GM19193 (cell line): ENCODE data around the gene OGT.

ENCODE experiments used
- POLR2A ChIP-seq: IDR thresholded peaks from 4 replicates; pipeline ENCODE4 v1.6.1; 2011; ENCODE audit not compliant: insufficient read depth, insufficient read length; ENCODE audit errors: extremely low read depth

OGT gene

DNA sequence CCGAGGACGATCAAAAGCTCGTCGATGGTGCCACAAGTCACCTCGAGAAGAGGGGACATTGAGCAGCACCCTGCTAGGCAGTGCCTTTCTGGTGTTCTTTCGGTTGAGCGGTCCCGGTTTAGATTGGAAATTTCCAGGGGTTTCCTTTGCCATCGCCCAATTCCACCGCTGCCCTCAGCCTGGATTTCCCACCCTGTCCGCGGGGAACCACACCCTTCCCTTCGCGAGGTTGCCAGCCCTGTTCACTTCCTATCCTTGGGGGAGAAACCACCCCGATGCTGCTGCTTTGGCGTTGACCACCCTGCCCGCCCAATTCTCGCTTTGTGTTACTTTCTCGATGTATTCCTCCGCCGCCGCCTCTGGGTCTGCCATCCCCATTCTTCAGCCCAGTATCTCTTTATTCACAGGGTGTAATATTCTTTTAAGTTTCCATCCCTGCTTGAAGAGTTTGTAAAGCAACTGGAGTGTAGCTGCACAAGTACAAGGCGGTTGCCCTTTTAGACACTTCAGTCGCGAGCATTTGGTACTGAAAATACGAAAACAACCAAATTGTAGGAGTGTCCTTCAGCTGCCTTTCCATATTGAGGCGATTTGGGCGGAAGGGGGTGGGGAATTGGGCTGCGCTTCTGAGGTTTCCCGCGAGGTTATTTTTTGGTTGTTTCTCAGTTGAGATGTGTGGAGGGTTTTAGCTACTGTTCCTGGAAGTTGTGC lies 1.1 kb downstream of the OGT start:
- peak; percentile 28 for TF ChIP-seq POLR2A

DNA sequence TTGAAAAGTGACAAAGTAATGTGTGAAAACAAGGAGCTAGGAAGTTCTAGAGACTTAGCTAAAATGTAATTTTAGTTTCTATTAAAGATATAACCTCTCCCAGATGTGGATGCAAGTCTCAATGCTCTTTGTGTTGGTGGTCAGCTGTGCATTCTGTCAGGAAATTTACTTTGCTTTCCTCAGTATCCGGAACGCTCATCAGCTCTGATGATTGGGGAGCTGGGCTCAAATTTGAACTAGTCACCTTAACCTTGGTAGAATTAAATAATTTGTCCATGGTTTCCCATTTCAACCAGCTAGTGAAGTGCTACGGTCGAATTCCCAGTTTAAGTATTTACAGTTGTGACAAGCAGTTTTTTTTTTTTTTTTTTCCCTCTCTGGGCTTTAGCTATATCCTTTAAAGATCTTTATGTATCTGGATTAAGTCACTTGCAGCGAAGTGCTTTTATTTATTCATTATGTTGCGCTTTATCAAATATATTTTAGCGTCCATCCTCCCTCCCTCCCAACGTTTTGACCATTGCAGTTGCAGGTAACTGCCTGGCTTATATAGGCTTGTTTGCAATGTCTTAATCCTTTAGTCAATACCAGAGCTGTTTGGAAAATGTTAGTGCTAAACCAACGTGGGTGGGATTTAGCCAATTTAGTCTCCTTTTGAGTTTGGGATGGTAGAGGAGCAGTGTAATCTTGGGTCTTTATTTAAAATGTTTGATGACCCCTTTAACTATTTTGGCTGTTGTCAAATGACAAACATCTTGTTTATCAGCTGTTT lies 2.1 kb downstream of the OGT start:
- no peak for TF ChIP-seq POLR2A

DNA sequence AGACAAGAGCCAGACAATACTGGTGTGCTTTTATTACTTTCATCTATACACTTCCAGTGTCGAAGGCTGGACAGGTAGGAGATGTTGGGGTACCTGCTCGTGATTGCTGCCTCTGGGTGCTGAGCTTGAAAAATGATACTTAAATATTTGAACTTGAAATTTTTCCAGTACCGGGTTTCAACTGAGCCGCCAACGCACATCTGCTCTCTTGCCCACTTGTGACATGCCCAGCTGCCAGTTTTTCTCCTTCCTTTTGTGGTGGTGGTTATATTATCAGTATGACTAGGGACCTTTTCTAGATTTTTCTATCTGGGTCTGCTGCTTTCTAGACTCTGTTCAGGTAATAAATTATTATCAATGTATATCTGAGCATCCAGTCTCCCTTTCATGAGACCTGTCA lies 3.4 kb downstream of the OGT start:
- no peak for TF ChIP-seq POLR2A

DNA sequence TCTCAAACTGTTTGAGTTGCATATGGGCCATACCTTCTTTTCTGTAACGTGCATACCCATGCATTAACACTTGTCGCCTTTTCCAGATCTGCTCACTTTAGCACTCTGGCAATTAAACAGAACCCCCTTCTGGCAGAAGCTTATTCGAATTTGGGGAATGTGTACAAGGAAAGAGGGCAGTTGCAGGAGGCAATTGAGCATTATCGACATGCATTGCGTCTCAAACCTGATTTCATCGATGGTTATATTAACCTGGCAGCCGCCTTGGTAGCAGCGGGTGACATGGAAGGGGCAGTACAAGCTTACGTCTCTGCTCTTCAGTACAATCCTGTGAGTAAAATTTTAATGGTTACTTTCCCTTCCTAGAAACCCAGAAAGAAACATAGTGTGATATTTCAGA lies 4.8 kb downstream of the OGT start:
- TF ChIP-seq POLR2A = no peak

DNA sequence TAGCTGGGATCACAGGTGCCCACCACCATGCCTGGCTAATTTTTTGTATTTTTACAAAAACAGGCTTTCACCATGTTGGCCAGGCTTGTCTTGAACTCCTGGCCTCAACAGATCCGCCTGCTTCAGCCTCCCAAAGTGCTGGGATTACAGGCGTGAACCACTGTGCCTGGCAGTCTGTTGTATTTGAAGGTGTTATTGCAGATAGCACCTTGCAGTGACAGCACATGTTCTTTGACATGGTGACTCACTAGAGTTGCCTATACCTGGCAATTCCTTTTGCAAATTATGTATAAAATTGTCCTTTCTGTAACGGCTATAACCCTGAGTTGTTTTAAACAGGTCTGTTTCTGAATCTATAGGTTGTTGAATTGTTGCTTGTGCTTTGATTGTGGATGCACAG lies 7.9 kb downstream of the OGT start:
- TF ChIP-seq POLR2A = no peak

DNA sequence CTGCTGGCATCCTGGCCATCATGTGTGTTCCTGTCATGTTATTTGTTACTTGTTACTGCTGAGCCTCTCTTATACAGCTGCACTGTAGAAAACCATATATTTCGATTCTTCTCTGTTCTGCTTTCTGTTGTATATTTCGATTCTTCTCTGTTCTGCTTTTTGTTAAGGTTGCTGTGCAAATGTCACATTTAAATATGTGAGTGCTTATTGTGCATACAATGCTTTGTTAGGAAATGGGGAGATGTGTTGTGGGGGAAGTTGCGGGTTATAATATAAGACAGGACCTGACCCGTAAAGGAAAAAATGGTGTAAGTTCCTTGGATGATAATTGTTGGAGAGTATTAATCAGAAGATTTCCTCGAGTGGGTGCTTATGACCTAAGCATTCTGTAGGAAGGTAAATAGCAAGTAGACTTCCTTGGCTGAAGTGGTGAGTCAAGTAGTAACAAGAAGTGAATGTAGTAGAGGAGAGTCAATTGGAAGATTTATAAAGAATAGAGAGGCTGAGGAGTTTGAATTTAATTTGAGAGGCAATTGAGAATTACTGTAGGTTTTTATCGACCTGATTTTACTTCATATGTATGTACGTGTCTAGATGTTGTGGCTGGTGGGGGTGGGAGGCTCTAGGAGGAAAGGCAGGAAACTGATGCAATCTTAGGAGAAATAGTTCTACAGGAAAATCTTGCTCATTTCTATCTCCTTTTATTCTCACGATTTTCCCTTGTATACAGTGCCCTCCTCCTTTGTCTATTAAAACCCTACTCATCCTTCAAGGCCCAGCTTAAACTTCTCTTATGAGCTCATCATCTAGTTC lies 8.5 kb downstream of the OGT start:
- TF ChIP-seq POLR2A = no peak

DNA sequence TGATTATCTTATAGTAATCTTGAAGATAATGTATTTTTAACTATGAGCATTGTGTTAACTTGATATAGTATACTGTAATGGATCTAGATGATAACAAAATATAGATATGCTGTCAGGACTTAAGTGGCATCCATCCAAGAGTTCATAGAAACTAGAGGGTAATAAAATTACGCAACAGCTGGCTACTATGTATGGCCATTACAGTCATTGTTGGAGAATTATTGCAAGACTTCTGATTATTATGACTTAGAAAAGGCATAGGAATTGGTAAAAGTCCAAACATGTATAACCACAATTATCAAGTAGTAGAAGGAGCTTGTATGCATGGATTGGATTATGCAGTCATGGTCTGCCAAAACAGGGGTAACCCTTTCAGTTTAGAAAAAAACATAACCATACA lies 9.5 kb downstream of the OGT start:
- no peak for TF ChIP-seq POLR2A

DNA sequence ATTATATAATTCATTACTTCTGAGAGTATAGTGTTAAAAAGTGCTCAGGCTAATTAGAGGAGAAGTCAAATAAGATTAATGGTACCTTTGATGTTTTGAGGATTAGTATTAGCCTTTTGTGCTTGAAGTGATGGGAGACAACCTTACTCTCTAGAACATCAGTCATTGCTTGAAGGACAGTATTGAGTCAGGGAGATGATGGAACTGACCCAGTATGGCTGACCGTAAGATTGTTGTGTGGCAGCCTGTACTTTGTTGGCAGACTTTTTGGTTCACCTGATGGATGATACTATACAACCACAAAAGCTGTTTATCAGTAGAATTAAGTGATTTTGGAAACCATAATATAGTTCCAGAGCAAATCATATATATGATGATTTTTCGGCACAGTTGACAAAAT lies 9.9 kb downstream of the OGT start:
- no peak for TF ChIP-seq POLR2A

DNA sequence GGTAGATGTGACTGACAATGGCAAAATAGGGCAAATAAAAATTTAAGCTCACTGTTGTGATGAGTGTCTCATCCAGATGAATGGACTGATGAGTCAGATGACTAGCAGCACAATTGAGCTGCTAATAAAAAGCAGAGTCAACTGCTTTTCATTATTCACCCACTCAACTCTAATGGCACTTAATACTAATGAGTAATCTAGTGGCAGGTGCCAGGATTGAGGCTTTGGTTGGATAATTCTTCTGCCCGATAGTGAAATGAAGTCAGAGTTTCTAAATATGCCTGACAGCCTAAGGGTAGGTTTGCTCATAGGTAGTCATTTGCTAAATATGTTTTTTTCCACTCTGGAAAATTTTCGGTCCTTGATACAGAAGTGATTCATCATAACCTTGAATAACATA lies 10.4 kb downstream of the OGT start:
- TF ChIP-seq POLR2A = no peak

DNA sequence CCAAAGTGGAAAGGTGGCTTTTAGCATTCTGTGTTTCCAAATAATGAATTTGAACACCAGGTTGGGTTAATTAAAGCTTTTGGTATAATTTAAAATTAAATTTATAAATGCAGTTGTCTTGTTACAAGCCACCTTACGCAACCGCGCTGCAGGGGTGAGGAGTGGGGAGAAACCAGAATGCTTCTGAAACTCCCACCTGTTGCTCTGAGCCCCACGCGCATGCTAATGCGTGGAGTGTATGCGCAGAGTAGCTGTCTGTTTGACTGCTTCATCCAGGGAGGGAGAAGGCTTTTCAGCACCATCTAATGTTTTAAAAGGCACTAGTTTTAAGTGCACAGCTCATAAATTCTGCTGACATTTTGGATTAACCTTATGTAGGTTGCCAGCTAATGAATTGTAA lies 12.5 kb downstream of the OGT start:
- no peak for TF ChIP-seq POLR2A

DNA sequence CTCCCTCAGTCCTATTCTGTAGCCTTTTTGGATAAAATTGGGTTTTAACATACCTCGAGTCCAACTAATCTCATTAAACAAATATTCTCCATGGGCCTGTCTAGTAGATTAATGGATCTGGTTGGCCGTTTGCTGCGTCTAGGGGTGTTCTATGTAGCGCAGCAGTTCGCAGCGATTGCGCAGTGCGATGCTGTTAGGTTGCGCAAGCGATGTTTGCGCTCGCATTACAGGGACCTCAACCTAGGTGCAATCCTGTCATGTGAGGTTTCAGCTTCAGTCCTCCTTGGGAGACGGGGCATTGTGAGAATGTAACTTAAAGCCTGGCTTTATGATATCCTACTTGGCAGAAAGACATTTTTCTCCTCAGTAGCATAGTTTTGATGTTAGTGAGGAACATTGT lies 14.0 kb downstream of the OGT start:
- no peak for TF ChIP-seq POLR2A

DNA sequence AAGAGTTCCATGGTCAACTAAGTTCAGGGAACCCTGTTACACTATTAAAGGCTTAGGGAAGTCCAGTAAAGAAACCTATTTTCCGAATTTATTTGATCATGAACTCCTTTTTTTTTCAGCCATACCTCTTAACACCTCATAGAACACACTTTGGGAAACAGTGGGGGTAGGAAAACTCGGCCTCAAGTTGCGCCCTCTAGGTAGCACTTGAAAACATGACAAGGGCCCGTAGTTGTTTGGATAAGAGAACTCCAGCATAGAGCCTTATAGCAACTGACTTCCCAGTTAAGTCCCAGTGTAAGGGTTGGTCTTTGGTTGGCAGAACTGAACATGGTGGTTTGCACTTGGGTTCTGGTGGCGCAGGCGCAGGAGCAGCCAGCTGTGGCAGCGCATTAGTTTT lies 14.4 kb downstream of the OGT start:
- no peak for TF ChIP-seq POLR2A

DNA sequence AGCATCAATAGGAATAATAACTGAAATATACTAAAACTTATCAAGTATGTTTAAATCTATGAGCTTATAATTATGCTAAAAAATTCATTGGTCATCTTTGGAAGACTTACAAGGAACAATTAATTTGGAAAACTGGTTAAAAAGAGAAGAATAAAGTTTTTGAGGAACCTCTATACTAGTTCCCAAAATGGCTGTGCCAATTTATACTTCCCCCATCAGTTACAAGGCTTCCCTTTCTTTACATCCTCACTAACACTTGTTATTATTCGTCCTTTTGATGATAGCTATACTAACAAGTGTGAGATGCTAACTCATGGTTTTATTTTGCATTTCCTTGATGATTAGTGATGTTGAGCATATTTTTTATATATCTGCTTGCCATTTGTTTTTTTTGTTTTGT lies 17.1 kb downstream of the OGT start:
- TF ChIP-seq POLR2A = no peak

DNA sequence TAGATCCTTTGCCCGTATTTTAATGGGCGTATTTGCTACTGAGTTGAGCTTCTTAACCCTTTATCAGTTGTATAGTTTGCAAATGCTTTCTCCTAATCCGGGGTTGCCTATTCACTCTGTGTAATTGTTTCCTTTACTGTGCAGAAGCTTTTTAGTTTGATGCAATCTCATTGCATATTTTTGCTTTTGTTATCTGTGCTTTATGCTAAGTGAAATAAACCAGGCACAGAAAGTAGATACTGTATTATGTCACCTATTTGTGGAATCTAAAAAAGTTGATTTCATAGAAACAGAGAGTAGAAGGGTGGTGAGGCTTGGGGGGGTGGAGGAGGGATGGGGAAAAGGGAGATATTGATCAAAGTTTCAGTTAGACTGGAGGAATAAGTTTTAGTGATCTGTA lies 17.7 kb downstream of the OGT start:
- TF ChIP-seq POLR2A = no peak

DNA sequence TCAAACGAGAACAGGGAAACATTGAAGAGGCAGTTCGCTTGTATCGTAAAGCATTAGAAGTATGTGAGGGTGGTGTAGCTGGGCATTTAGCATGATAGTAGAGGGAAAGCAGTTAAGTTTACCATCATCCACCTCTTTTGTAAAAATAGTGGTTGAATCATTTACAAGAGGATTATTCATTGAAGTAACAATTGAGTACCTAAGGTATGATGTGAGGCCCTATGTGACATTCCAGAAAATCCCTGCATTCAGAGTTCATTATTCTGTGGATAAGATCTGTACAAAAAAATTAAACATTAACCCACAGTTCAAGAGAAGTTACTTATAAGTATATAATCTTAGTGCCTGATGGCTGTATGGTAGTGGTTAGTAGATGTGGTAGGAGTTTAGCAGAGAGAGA lies 23.1 kb downstream of the OGT start:
- no peak for TF ChIP-seq POLR2A

DNA sequence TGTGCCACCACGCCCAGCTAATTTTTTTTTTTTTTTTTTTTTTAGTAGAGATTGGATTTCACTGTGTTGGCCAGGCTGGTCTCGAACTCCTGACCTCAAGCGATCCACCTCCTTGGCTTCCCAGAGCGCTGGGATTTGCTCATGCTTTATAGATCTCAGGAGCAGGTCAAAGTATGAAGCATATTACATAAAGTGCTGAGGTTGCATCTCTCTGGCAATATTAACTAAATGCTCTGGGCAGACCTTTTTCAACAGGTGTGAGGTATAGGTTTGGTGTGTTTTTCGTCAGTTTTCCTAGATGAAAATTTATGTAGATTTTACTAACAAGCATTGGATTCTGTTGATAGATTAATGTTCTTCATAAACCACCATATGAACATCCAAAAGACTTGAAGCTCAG lies 26.0 kb downstream of the OGT start:
- TF ChIP-seq POLR2A = no peak
